HG02610 (cell line): Measurements from ENCODE around the gene LDLRAD4.

Experiments used
- ATAC-seq: cut with Tn5 transposase; IDR thresholded peaks from one replicate; pipeline ENCODE4 v1.9.1; 2021; ENCODE audit warnings: mild to moderate bottlenecking, moderate library complexity; ENCODE audit not compliant: unreplicated experiment

The LDLRAD4 gene

DNA sequence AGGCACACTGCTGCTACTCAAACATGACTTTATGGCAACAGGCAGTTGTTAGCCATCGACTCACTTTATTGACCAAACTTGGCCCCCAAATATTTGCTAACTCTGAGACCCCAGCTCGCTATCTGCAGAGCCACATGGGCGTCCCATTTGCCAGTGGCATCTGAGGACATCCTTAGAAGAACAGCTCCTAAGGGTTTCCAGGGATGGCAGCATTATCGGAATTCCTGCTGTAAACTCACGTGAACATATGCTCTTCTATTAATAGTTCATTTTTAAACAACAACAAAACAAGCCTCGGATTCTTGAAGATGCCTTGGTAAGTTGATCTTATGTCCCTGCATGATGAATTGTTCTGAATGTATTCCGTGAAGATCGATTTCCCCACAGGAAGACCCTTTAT, 181.0 kb downstream of the LDLRAD4 start:
- ATAC-seq, result no peak

DNA sequence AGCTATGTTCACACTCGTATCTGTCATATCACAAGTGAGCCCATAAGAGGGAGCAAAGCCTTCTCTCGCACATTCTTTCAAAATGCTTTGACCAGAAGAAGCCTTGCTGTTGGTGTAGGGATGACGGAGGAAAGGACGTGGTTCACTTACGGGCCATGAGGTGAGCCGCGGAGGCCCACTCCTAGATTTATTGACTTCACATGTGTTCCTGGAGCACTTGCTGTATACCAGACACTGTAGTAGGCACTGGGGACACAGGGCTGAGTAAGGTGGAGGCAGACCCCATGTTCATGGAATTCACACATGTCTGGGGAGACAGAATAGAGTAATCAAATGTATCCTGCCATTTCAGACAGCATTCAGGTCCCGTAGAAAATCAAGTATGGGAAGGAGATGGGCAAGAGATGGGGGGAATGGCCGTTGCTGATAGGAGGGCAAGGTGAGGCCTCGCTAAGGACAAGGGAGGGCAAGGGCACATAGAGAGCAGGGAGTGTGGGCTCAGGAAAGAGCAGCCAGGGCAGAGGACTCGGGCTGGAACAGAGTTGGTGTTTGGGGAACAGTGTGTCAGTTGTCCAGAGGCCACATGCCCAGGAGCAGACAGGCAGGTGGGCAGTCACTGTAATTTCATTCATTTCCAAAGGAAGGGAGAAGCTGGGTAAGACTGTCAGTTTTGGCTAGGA, 182.2 kb downstream of the LDLRAD4 start:
- no peak for ATAC-seq

DNA sequence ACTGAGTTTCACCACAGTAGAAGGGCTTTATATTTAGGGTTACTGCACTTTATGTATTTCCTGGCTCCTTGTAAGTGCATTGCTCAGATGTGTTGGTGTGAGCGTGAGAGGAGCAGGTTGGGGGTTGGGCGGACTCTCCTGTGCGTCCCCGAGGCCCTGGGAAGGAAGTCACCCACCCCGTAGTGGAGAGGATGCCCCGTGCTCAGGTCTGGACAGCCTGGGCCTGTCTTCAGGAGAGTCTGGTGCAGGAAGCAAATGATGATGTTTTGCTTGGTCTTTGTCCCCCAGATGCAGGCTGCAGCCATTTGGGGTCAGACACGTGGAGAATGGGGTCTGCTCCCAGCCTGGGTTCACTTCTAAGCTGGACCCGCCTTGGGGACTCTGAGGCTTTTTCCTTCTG, 182.8 kb downstream of the LDLRAD4 start:
- ATAC-seq, result no peak

DNA sequence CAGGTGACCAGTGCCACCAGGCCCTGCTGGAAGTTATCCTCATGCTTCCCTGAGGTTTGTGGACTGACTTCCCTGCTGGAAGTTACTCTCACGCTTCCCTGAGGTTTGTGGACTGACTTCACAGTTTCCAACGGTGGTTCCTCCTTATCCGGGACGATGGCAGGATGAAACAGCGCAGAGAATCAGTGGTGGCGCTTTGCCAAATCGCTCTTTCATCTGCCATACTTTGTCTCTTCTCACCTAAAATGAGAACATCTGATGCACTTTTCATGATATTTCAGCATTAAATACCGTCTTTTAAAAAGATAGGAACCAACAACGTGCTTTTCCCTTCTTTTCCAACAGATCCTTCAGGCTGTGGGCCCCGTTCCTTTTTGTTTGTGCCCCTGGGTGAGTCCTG, 183.3 kb downstream of the LDLRAD4 start:
- no peak for ATAC-seq

DNA sequence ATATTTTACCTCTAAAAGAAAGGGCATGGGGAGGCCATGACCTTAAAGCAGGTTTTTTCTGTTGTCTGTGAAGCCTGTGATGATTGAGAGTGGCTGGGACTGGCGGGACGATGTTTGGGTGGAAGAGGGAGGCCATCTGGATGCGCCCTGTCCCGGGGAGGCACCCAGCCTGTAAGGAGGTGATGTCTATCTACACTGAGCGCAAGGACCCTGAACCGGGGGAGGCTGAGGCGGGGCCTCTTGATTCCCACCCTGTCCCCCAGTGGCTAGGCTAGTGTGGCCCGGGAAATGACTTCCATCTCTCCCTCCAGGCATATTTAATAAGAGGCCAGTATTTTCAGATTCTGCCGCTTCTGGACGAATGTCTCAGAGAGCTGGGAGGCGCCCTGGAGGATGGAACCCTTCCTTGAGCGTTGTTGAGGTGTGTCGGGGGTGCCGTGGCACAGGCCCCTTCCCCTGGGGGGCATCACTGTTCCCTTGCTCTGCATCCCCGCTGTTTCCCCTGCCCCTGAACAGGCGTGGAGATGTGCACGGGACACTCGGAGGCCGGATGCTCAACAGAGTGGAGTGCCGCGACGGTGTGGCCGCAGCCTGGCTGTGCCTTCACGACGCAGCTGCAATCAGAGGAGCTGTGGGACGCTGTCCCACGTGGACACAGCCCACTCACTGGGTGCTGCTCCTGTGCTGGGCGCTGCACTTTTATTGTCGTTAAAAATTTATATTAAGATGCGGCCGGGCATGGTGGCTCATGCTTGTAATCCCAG, 185.4 kb downstream of the LDLRAD4 start:
- ATAC-seq, result no peak

GRCh38 chr18:13405305-13406038, 186.9 kb downstream of the LDLRAD4 start:
- ATAC-seq, result no peak

DNA sequence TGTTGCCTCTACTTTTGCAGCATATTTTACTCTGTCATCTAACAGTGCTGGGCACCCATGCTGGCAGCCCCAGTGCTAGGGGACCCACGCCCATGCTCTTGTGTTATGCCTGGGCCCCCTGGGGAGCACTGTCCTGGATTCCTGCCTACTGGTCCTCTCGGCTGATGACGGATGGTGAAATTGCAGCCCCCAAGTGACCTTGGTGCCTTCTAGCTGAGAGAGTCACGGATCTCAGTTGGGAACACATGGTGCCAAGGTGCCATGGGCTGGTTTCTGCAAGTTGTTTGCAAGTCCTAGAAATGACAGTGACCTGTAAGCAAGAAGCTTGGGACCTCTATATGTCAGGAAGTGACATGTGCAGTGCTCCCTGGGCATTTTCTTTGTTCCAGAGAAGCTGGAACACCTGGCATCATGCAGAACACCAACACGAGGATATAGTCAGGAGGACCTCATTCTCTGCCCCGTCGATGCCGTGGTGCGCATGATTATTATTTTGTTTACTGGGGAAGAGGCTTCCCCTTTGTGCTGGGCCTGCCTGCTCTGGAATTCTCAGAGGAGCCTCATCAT, 187.6 kb downstream of the LDLRAD4 start:
- no peak for ATAC-seq

GRCh38 chr18:13406736-13407135, 188.2 kb downstream of the LDLRAD4 start:
- ATAC-seq, result no peak

DNA sequence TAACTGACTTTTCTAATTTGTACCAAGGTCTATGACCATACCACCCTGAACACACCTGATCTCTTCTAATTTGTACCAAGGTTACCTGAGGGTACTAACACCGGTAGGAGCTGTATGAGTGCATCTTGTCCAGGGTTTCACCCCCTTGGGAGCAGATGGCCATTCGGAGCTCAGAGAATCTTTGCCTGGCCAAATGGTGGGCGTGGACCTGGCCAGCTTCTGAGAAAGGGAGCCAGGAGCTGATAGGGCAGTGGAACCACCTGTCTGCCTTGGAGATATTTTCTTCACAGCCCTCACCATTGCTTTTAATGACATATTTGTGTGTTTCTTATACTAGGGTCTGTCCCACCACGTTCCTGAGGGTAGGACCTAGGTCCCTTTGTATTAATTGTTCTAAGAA, 188.9 kb downstream of the LDLRAD4 start:
- no peak for ATAC-seq

DNA sequence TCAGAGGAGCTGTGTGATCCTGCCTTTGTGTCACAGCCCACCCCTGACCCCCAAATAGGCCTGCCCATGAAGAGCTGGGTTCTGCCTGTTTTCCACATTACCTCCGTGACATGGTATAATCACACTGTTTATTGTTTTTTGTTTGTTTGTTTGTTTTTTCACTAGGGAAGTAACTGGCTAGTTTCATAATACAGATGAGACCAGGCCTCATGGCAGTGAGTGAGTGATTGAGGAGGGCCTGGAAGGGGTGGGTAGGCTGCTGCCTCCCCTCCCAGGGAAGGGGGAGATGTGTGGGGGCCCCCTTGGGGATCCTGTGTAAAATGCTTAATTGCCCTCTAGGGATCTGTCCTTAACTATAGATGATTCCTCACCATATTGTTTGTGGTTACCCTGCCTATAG, 190.5 kb downstream of the LDLRAD4 start:
- ATAC-seq, result no peak

DNA sequence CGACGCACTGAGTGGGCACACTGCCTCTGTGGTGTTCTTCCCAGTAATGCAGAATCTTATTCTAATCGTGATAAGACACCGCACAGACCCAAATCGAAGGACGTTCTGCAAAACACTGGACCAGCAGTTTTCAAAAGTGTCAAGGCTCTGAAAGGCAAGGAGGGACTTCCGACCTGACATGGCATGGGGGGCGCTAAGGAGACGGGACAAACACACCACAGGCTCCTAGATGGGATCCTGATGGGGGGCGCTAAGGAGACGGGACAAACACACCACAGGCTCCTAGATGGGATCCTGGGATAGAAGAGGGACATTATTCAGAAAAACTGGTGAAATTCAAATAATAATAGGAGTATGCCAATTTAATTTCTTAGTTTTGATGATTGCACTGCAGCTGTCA, 191.4 kb downstream of the LDLRAD4 start:
- no peak for ATAC-seq

DNA sequence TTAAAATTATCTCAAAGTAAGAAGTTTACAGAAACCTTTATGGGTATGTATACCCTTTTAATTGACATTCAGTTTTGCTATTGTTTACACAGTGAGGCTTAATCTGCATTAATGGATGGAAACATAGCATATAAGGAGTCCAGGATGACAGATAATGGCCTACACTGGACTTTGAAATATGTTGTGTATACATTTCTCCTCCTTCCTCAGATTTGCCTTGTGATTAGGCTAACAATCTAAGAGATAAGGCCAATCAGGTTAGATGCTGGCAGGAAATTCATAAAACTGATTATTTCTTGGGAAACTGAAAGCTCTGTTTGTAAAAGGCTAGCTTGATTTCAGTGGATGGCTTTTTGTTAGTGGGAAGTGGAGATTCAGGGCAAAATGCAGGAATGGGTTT, 191.9 kb downstream of the LDLRAD4 start:
- ATAC-seq, result no peak

- no peak for ATAC-seq
Observed at GRCh38 chr18:13412017-13412416, 193.5 kb downstream of the LDLRAD4 start.

DNA sequence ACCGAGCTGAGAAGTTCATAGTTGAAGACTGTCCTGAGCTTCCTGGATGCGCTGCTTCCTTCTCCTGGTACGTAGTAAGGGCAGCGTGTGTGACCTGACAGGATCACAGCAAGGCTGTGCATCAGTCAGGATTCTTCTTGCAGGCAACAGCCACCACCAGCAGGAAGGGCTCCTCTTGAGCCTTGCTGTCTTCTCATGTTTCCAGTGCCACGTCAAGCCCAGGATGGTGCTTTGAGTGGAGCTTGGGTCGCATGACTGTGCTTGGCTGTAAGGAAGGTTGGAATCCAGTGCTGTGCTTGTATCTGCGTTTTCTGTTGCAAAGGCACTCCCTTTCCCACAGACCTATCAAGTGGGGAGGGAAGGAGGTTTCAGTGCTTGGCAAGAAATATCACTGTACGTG, 194.3 kb downstream of the LDLRAD4 start:
- no peak for ATAC-seq

- ATAC-seq, result no peak
Observed at GRCh38 chr18:13414102-13414501, 195.5 kb downstream of the LDLRAD4 start.

- ATAC-seq, result no peak
Observed at GRCh38 chr18:13414521-13414920, 196.0 kb downstream of the LDLRAD4 start.

GRCh38 chr18:13415736-13416135, 197.2 kb downstream of the LDLRAD4 start:
- ATAC-seq, result no peak

- no peak for ATAC-seq
Observed at GRCh38 chr18:13416208-13416607, 197.6 kb downstream of the LDLRAD4 start.

GRCh38 chr18:13416848-13417247, 198.3 kb downstream of the LDLRAD4 start:
- no peak for ATAC-seq

DNA sequence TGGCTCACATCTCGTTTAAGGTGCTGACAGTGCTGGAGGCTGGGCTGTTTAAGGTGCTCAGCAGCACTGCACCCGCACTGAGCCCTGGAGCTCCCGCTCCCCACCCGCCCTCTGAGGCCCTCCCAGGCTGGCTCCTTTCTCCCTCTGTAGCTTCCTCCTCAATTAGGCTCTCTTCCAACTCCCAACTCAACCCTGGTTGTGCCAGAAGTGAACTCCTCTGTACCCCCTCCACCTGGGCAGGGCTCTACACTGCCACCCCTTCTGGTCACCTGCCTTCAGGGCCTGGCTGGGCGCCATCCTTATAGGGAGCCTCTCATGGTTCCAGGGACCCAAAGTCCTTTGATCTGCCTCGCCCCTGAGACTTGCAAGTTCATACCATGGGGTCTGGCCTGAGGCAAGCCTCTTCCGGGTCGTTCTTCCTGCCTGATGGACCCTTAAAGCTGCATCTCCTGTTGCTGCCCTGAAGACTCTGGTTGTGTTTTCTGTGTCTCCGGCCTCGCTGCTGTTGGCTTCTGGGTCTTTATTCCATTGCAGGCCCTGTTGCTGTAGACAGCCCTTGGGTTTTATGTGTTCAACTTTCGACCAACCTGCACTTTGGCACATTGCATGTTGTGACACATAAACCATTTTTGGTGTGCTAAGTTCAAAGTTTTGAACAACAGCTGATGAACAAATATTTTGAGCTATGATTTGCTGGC, 199.6 kb downstream of the LDLRAD4 start:
- no peak for ATAC-seq
